GM12878 (cell line): ENCODE data around the gene FURIN. TPM values are rescaled to one million over a fixed set of nuclear protein-coding genes. Genes with fewer than 3 reads are reported as not detected.

Experiments used
- ATAC-seq: fragments of 200-7000 bp; cut with Tn5 transposase; 3 replicates; pipeline ENCODE4 v1.9.1; 2020; ENCODE audit warnings: mild to moderate bottlenecking, moderate library complexity
- BruUV-seq: library from RNA; stranded (reverse); fragments of 400-500 nt; replicated peaks from 2 replicates; lab custom pipeline; 2021; lab: Mats Ljungman, UMichigan
- CTCF ChIA-PET: fragments of 300-600 bp; sonication (Branson Sonifier 250); formaldehyde crosslinking; extraction: SDS; loops from one replicate; lab custom pipeline; 2021; ENCODE audit warnings: inconsistent platforms; lab: Yijun Ruan, JAX
- POLR2A ChIA-PET: fragments of 350-600 bp; formaldehyde crosslinking; extraction: SDS; loops from one replicate; lab custom pipeline; 2021; ENCODE audit warnings: inconsistent platforms; lab: Charles Lee
- RAD21 ChIA-PET: fragments of 300-600 bp; sonication (Branson Sonifier 250); formaldehyde crosslinking; loops from one replicate; lab custom pipeline; 2023; ENCODE audit warnings: antibody characterized with exemption; ENCODE audit not compliant: unreplicated experiment; lab: Charles Lee
- SMC1A ChIA-PET: fragments of 300-600 bp; sonication (Branson Sonifier 250); formaldehyde crosslinking; loops from one replicate; lab custom pipeline; 2023; ENCODE audit not compliant: unreplicated experiment, uncharacterized antibody; lab: Charles Lee
- DNase-seq: peaks from one replicate; pipeline ENCODE4 v3.0.0-alpha.2; 2011; ENCODE audit warnings: low read depth, low spot score
- FAIRE-seq: peaks from 3 replicates; lab custom pipeline; 2011; peaks lifted over from hg19 to GRCh38; lab: Jason Lieb, UNC
- H2AFZ ChIP-seq: 2 replicates; pipeline ENCODE4 v1.6.0; 2011; ENCODE audit warnings: low read depth, low read length, control low read depth; ENCODE audit not compliant: control insufficient read depth
- H3K27ac ChIP-seq: 2 replicates; pipeline ENCODE4 v1.5.1; 2011; ENCODE audit warnings: control low read depth; ENCODE audit not compliant: control insufficient read depth, insufficient read depth
- H3K27me3 ChIP-seq, 2 experiments: replicated peaks in 1 of 2; 2 replicates each; pipeline versions ENCODE4 v1.6.0 to v1.6.1; 2011; ENCODE audit warnings: low read length in 1 of 2; ENCODE audit not compliant: control insufficient read depth in 2 of 2, insufficient read depth in 2 of 2
- H3K36me3 ChIP-seq, 2 experiments: 2 replicates each; pipeline ENCODE4 v1.5.1; 2011; ENCODE audit warnings: low read length in 1 of 2; ENCODE audit not compliant: control insufficient read depth in 2 of 2, insufficient read depth in 2 of 2
- H3K4me1 ChIP-seq: 2 replicates; pipeline ENCODE4 v1.6.1; 2011; ENCODE audit warnings: mild to moderate bottlenecking, low read length, moderate library complexity, mixed read lengths; ENCODE audit not compliant: control insufficient read depth, insufficient read depth
- H3K4me2 ChIP-seq: 2 replicates; pipeline ENCODE4 v1.6.0; 2011; ENCODE audit warnings: control low read depth; ENCODE audit not compliant: control insufficient read depth, insufficient read depth
- H3K4me3 ChIP-seq: fragments of 200-600 bp; sonication (generic); 2 replicates; pipeline ENCODE4 v1.5.1; 2016
- H3K79me2 ChIP-seq: 2 replicates; pipeline ENCODE4 v1.6.0; 2011; ENCODE audit warnings: low read length; ENCODE audit not compliant: control insufficient read depth, insufficient read depth
- H3K9ac ChIP-seq: 2 replicates; pipeline ENCODE4 v1.8.0; 2011; ENCODE audit warnings: low read length, control low read depth, mixed read lengths; ENCODE audit not compliant: control insufficient read depth, insufficient read depth
- H3K9me3 ChIP-seq: replicated peaks from 3 replicates; pipeline ENCODE4 v1.5.1; 2011; ENCODE audit warnings: mild to moderate bottlenecking, low read length; ENCODE audit not compliant: control insufficient read depth, insufficient read depth
- H4K20me1 ChIP-seq: 2 replicates; pipeline ENCODE4 v1.6.0; 2011; ENCODE audit not compliant: control insufficient read depth, insufficient read depth
- CEBPZ ChIP-seq: fragments of 150-350 bp; IDR thresholded peaks from 2 replicates; pipeline ENCODE4 v1.6.1; 2016; ENCODE audit warnings: low read depth, low read length
- EED ChIP-seq: sonication (generic); IDR thresholded peaks from 2 replicates; pipeline ENCODE4 v1.6.1; 2016; ENCODE audit warnings: antibody characterized with exemption, low read depth
- EP300 ChIP-seq, 2 experiments: fragments of 150-350 bp in 1 of 2; IDR thresholded peaks; 2 replicates each; pipeline ENCODE4 v1.6.1; 2011 to 2012; ENCODE audit warnings: low read depth in 2 of 2, low read length in 2 of 2, borderline replicate concordance in 1 of 2, improper control_type of control experiment in 1 of 2, inconsistent platforms in 1 of 2; ENCODE audit not compliant: control insufficient read depth in 1 of 2
- HDAC6 ChIP-seq: fragments of 200-600 bp; sonication (generic); IDR thresholded peaks from one replicate; pipeline ENCODE4 v1.8.0; 2017; ENCODE audit warnings: antibody characterized with exemption; ENCODE audit not compliant: unreplicated experiment
- IKZF1 ChIP-seq: fragments of 450-650 bp; conservative IDR thresholded peaks from 2 replicates; pipeline ENCODE4 v1.6.1; 2017; ENCODE audit warnings: antibody characterized with exemption, mild to moderate bottlenecking
- KAT2A ChIP-seq: conservative IDR thresholded peaks from 2 replicates; pipeline ENCODE4 v1.6.1; 2011; ENCODE audit warnings: low read depth, low read length; ENCODE audit not compliant: control insufficient read depth
- MTA3 ChIP-seq: IDR thresholded peaks from 2 replicates; pipeline ENCODE4 v1.6.1; 2012; ENCODE audit warnings: low read length, inconsistent platforms, borderline replicate concordance
- NBN ChIP-seq: fragments of 450-650 bp; IDR thresholded peaks from 2 replicates; pipeline ENCODE4 v1.6.1; 2016
- NRF1 ChIP-seq: conservative IDR thresholded peaks from 2 replicates; pipeline ENCODE4 v1.6.1; 2011; ENCODE audit warnings: mild to moderate bottlenecking, low read depth, low read length, improper control_type of control experiment
- RELA ChIP-seq: fragments of 450-650 bp; IDR thresholded peaks from 2 replicates; pipeline ENCODE4 v1.8.0; 2014; ENCODE audit warnings: borderline replicate concordance; ENCODE audit not compliant: partially characterized antibody
- SMC3 ChIP-seq: IDR thresholded peaks from 2 replicates; pipeline ENCODE4 v1.6.1; 2011; ENCODE audit warnings: low read length, improper control_type of control experiment, borderline replicate concordance
- TBL1XR1 ChIP-seq: IDR thresholded peaks from 2 replicates; pipeline ENCODE4 v1.6.1; 2012; ENCODE audit warnings: low read depth, low read length, improper control_type of control experiment
- TCF12 ChIP-seq: IDR thresholded peaks from 2 replicates; pipeline ENCODE4 v1.6.1; 2011; ENCODE audit warnings: low read depth, mild to moderate bottlenecking, low read length
- WGBS: methylation state at CpG from one replicate; pipeline ENCODE4 v1.1.6; 2016; ENCODE audit warnings: low lambda C conversion rate; ENCODE audit not compliant: insufficient replicate concordance, insufficient coverage; ENCODE audit errors: missing lambda C conversion rate; 5-methylcytosine and 5-hydroxymethylcytosine counted together
- in situ Hi-C: fragments of 300-500 bp; cut with MboI; formaldehyde crosslinking; loops from 9 replicates; pipeline ENCODE4 v1.14.3; 2018; ENCODE audit warnings: mixed read lengths
- intact Hi-C: fragments of 100-400 bp; cut with micrococcal nuclease; formaldehyde crosslinking; loops from one replicate; pipeline ENCODE4 v1.14.2; 2022; ENCODE audit not compliant: unreplicated experiment
- polyA plus RNA-seq, 11 experiments: library from polyadenylated mRNA; depleted of rRNA in 4 of 11; unstranded in 6 of 11; stranded (reverse) in 5 of 11; fragments of >200 nt; fragmentation: Nextera tagmentation in 4 of 11; fragmentation: Illumina TruSeq in 1 of 11; extraction: Ambion mirVana in 4 of 11; extraction: Trizol in 1 of 11; gene quantifications; 1 replicate in 1 of 11; 2 replicates in 10 of 11; pipeline versions ENCODE4 v1.2.1 to v1.2.3, GENCODE V29; 2011 to 2016; ENCODE audit warnings: inconsistent platforms in 2 of 11, missing spikeins in 2 of 11, low read depth in 1 of 11
- total RNA-seq, 4 experiments: library from RNA; depleted of rRNA in 3 of 4; stranded (reverse); fragments of >200 nt in 3 of 4; fragmentation: Illumina TruSeq in 1 of 4; extraction: Trizol in 1 of 4; gene quantifications; 2 replicates each; pipeline versions ENCODE4 v1.2.1 to v1.2.3, GENCODE V29; 2013 to 2021
- TF ChIP-seq, protein P1 (sequence below): fragments of 450-650 bp; IDR thresholded peaks from 2 replicates; pipeline ENCODE4 v1.6.1; 2017; ENCODE audit warnings: mild to moderate bottlenecking
- TF ChIP-seq, protein P2 (sequence below), 3 experiments: IDR thresholded peaks in 2 of 3; conservative IDR thresholded peaks in 1 of 3; 2 replicates each; pipeline ENCODE4 v1.5.1; 2011; ENCODE audit warnings: low read depth in 3 of 3, low read length in 3 of 3, mild to moderate bottlenecking in 3 of 3, control low read depth in 2 of 3, moderate library complexity in 2 of 3, inconsistent platforms in 1 of 3, mixed read lengths in 1 of 3; ENCODE audit not compliant: control insufficient read depth in 2 of 3, insufficient read depth in 1 of 3; ENCODE audit errors: extremely low read depth in 1 of 3
- TF ChIP-seq, protein P3 (sequence below): fragments of 450-650 bp; IDR thresholded peaks from 2 replicates; pipeline ENCODE4 v1.6.1; 2017; ENCODE audit warnings: borderline replicate concordance

Gene FURIN
- total and polyA plus RNA-seq, 10 of the 15 experiments (the other 5 are each of a cell fraction or from before 2014, with no cell fraction given) = 0.47 to 39.9 (median 8.0) TPM

DNA sequence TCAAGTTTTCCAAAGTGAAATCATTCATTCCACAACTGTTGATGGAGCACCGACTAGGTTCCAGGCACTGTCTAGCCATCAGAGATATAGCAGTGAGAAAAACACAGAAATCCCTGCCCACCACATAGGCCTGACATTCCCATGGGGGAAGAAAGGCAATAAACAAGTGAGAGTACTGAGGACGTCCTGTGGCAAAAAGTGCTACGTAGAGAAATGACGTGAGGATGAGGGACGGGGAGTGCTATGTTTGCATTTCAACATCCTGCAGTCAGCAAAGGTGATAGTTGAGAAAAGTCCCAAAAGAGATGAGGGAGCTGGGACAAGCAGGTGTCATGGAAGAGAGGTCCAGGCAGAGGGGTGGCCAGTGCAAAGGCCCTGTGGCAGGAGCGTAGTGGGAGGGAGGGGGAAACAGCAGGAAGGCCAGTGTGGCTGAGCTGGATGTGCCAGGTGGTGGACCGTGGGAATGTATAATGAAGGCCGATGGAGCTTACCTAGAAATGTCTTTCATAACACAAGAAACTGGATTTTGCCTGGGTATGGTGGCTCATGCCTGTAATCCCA, 10.4 kb upstream of the FURIN start:
- DNase-seq (no peak), ATAC-seq (no peak), FAIRE-seq (no peak)
- in situ Hi-C loops = no loop called here
- H3K9ac ChIP-seq = no peak overlapping the region
- peaks cover 40% of the 10 kb centered on the region for H3K4me1 ChIP-seq
- H3K27ac ChIP-seq = no peak overlapping the region
- H3K4me3 ChIP-seq = no peak overlapping the region
- no peak overlapping the region for H2AFZ ChIP-seq
- ChIA-PET CTCF (interaction anchor here (1.3 kb wide), 1 partner anchor 16 kb away, joined by 3 read pairs; no protein-coding TSS in a partner anchor), SMC1A (interaction anchor here (1.3 to 1.4 kb wide), 2 partner anchors 13 to 27 kb away, joined by 3 to 4 read pairs; partner anchors contain the start of gene FES), POLR2A (no interaction called here), RAD21 (no interaction called here)
- H3K36me3 ChIP-seq = no peaks in the 10 kb centered on the region
- H4K20me1 ChIP-seq = no peaks in the 10 kb centered on the region
- 83% methylated on average over 8 of the region's 8 CpGs for WGBS
- BruUV-seq = no TSS peak
- H3K79me2 ChIP-seq = no peaks in the 10 kb centered on the region
- no peaks in the 10 kb centered on the region for H3K9me3 ChIP-seq
- no peak overlapping the region for H3K4me2 ChIP-seq
- no peaks in the 10 kb centered on the region for H3K27me3 ChIP-seq
- intact Hi-C loops = loop anchor here (10.0 kb wide), 1 partner anchor 77 kb away; the partner anchor contains the start of genes HDDC3 and UNC45A
- no peak; the same call in none of the 2 replicates for TF ChIP-seq IKZF1
- no peak for TF ChIP-seq HDAC6
- no peak for TF ChIP-seq TBL1XR1
- no peak for TF ChIP-seq EED
- TF ChIP-seq, protein P1, sequence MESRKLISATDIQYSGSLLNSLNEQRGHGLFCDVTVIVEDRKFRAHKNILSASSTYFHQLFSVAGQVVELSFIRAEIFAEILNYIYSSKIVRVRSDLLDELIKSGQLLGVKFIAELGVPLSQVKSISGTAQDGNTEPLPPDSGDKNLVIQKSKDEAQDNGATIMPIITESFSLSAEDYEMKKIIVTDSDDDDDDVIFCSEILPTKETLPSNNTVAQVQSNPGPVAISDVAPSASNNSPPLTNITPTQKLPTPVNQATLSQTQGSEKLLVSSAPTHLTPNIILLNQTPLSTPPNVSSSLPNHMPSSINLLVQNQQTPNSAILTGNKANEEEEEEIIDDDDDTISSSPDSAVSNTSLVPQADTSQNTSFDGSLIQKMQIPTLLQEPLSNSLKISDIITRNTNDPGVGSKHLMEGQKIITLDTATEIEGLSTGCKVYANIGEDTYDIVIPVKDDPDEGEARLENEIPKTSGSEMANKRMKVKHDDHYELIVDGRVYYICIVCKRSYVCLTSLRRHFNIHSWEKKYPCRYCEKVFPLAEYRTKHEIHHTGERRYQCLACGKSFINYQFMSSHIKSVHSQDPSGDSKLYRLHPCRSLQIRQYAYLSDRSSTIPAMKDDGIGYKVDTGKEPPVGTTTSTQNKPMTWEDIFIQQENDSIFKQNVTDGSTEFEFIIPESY = no peak
- TF ChIP-seq, protein P2, sequence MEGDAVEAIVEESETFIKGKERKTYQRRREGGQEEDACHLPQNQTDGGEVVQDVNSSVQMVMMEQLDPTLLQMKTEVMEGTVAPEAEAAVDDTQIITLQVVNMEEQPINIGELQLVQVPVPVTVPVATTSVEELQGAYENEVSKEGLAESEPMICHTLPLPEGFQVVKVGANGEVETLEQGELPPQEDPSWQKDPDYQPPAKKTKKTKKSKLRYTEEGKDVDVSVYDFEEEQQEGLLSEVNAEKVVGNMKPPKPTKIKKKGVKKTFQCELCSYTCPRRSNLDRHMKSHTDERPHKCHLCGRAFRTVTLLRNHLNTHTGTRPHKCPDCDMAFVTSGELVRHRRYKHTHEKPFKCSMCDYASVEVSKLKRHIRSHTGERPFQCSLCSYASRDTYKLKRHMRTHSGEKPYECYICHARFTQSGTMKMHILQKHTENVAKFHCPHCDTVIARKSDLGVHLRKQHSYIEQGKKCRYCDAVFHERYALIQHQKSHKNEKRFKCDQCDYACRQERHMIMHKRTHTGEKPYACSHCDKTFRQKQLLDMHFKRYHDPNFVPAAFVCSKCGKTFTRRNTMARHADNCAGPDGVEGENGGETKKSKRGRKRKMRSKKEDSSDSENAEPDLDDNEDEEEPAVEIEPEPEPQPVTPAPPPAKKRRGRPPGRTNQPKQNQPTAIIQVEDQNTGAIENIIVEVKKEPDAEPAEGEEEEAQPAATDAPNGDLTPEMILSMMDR (IDR thresholded peaks at IDR 0.05 in 2 of 3, conservative IDR thresholded peaks at IDR 0.05 in 1 of 3; ENCODE audit: control insufficient read depth in 2 of 3, extremely low read depth in 1 of 3, insufficient read depth in 1 of 3, low read depth in 3 of 3, low read length in 3 of 3) = no peak
- TF ChIP-seq KAT2A = no peak
- TF ChIP-seq NRF1 = no peak
- TF ChIP-seq TCF12 = no peak
- TF ChIP-seq EP300 (IDR thresholded peaks at IDR 0.05; ENCODE audit: borderline replicate concordance in 1 of 2, control insufficient read depth in 1 of 2, low read depth in 2 of 2, low read length in 2 of 2) = no peak
- no peak for TF ChIP-seq NBN
- no peak for TF ChIP-seq RELA
- TF ChIP-seq MTA3 = no peak
- no peak for TF ChIP-seq CEBPZ
- TF ChIP-seq, protein P3, sequence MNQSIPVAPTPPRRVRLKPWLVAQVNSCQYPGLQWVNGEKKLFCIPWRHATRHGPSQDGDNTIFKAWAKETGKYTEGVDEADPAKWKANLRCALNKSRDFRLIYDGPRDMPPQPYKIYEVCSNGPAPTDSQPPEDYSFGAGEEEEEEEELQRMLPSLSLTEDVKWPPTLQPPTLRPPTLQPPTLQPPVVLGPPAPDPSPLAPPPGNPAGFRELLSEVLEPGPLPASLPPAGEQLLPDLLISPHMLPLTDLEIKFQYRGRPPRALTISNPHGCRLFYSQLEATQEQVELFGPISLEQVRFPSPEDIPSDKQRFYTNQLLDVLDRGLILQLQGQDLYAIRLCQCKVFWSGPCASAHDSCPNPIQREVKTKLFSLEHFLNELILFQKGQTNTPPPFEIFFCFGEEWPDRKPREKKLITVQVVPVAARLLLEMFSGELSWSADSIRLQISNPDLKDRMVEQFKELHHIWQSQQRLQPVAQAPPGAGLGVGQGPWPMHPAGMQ = no peak
- no peak for TF ChIP-seq SMC3
